ENCODE data around the gene NUP210L. TPM values are rescaled to one million over a fixed set of nuclear protein-coding genes. Genes with fewer than 3 reads are reported as not detected.

Gene NUP210L
- total RNA-seq, 1 donor: under 0.01 TPM

DNA sequence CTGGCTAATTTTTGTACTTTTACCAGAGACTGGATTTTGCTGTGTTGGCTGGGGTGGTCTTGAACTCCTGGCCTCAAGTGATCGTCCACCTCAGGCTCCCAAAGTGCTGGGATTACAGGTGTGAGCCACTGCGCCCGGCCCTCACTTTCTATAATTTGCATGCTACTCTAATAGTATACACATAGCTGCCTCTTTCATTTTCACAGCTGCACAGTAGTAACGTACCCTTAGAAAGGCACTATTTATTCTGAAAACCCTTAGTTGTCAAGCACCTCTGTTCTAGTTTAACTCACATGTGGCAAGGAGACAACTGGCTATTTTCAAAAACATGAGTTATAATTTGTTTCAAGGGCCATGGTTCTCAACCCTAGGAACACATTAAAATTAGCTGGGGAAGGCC lies 19.8 kb upstream of the NUP210L start:
- H3K36me3 ChIP-seq (ENCODE audit: insufficient read depth, low read length): peaks cover 62% of the 10 kb centered on the region
- peaks cover 75% of the 10 kb centered on the region for H4K20me1 ChIP-seq (ENCODE audit: insufficient read depth, low read length)
- TF ChIP-seq CTCF (IDR thresholded peaks at IDR 0.05; ENCODE audit: extremely low read depth, low read depth, low read length): no peak
- H3K4me2 ChIP-seq (ENCODE audit: insufficient read depth, low read length): no peak overlapping the region
- no peak for DNase-seq (ENCODE audit: insufficient read length, low spot score, missing footprints)
- peaks cover 27% of the 10 kb centered on the region for H3K4me1 ChIP-seq (ENCODE audit: insufficient read depth, low read length)
- H3K27me3 ChIP-seq (ENCODE audit: insufficient read depth, low read length): no peaks in the 10 kb centered on the region
- H3K9me3 ChIP-seq (ENCODE audit: low read depth, low read length): no peaks in the 10 kb centered on the region
- no peak overlapping the region for H3K27ac ChIP-seq (ENCODE audit: low read depth, low read length)
- no peak overlapping the region for H3K4me3 ChIP-seq (ENCODE audit: insufficient read depth, low read length)
- no peak overlapping the region for H2AFZ ChIP-seq (ENCODE audit: low read length)
- H3K79me2 ChIP-seq (ENCODE audit: insufficient read depth, low read length): peaks cover 97% of the 10 kb centered on the region

GRCh38 chr1:154171880-154172279 lies 17.0 kb upstream of the NUP210L start:
- Histone ChIP-seq H3K4me2 (ENCODE audit: insufficient read depth, low read length) (no peak overlapping the region), H3K4me3 (ENCODE audit: insufficient read depth, low read length) (no peak overlapping the region), H3K27me3 (ENCODE audit: insufficient read depth, low read length) (no peaks in the 10 kb centered on the region), H3K79me2 (ENCODE audit: insufficient read depth, low read length) (peaks cover 92% of the 10 kb centered on the region), H3K9me3 (ENCODE audit: low read depth, low read length) (no peaks in the 10 kb centered on the region), H3K4me1 (ENCODE audit: insufficient read depth, low read length) (peaks cover 13% of the 10 kb centered on the region), H2AFZ (ENCODE audit: low read length) (no peak overlapping the region), H3K36me3 (ENCODE audit: insufficient read depth, low read length) (peaks cover 79% of the 10 kb centered on the region), H3K27ac (ENCODE audit: low read depth, low read length) (no peak overlapping the region), H4K20me1 (ENCODE audit: insufficient read depth, low read length) (peaks cover 62% of the 10 kb centered on the region)
- TF ChIP-seq CTCF (IDR thresholded peaks at IDR 0.05; ENCODE audit: extremely low read depth, low read depth, low read length): no peak
- no peak for DNase-seq (ENCODE audit: insufficient read length, low spot score, missing footprints)

- Histone ChIP-seq H3K4me2 (ENCODE audit: insufficient read depth, low read length) (no peak overlapping the region), H3K27ac (ENCODE audit: low read depth, low read length) (no peak overlapping the region), H3K4me1 (ENCODE audit: insufficient read depth, low read length) (peaks cover 6% of the 10 kb centered on the region), H2AFZ (ENCODE audit: low read length) (no peak overlapping the region), H3K79me2 (ENCODE audit: insufficient read depth, low read length) (peaks cover 88% of the 10 kb centered on the region), H3K36me3 (ENCODE audit: insufficient read depth, low read length) (peaks cover 81% of the 10 kb centered on the region), H3K4me3 (ENCODE audit: insufficient read depth, low read length) (no peak overlapping the region), H4K20me1 (ENCODE audit: insufficient read depth, low read length) (peaks cover 57% of the 10 kb centered on the region), H3K9me3 (ENCODE audit: low read depth, low read length) (no peaks in the 10 kb centered on the region), H3K27me3 (ENCODE audit: insufficient read depth, low read length) (no peaks in the 10 kb centered on the region)
- no peak for DNase-seq (ENCODE audit: insufficient read length, low spot score, missing footprints)
- TF ChIP-seq CTCF (IDR thresholded peaks at IDR 0.05; ENCODE audit: extremely low read depth, low read depth, low read length): no peak
These were observed 16.3 kb upstream of the NUP210L start for GRCh38 chr1:154171223-154171583.

DNA sequence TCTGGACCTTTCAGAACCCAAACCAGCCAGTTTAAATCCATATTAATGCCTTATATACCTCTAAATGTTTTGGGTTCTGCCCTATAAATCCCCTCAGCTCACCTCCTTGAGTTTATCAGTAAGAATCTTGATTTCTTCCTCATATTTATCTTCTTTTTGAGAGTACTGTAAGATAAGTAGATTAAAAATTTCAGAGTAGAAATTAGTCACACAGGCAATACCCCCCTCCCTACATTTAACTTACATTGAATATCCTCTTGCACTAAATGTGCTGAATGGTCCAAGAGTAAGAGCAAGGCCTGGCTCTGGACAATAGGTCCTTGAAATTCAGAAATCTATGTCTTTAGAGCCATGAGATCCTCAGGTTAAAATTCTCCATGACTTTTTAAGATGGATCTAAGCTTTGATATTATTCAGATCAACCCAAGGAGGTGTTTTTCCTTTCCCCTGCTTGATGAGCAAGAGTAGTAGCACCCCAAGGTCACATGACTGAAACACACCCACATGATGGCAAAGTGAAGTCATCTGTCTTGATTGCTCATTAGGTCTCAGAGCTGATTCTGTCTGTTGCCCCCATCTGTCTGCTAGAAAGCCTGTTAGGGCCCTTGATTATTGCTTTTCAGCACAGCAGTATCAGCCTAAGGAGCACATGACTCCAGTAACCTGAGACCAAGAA lies 15.8 kb upstream of the NUP210L start:
- H3K27ac ChIP-seq (ENCODE audit: low read depth, low read length): peak overlapping the region; percentile 35
- H4K20me1 ChIP-seq (ENCODE audit: insufficient read depth, low read length): peaks cover 53% of the 10 kb centered on the region
- no peaks in the 10 kb centered on the region for H3K9me3 ChIP-seq (ENCODE audit: low read depth, low read length)
- peaks cover 81% of the 10 kb centered on the region for H3K36me3 ChIP-seq (ENCODE audit: insufficient read depth, low read length)
- no peak for DNase-seq (ENCODE audit: insufficient read length, low spot score, missing footprints)
- H3K79me2 ChIP-seq (ENCODE audit: insufficient read depth, low read length): peaks cover 88% of the 10 kb centered on the region
- H3K4me3 ChIP-seq (ENCODE audit: insufficient read depth, low read length): no peak overlapping the region
- no peak overlapping the region for H3K4me2 ChIP-seq (ENCODE audit: insufficient read depth, low read length)
- H3K27me3 ChIP-seq (ENCODE audit: insufficient read depth, low read length): no peaks in the 10 kb centered on the region
- no peak for TF ChIP-seq CTCF (IDR thresholded peaks at IDR 0.05; ENCODE audit: extremely low read depth, low read depth, low read length)
- peaks cover 4% of the 10 kb centered on the region for H3K4me1 ChIP-seq (ENCODE audit: insufficient read depth, low read length)
- no peak overlapping the region for H2AFZ ChIP-seq (ENCODE audit: low read length)

Measured in osteoblast (primary cell).